ENCODE data around the gene PIM3. TPM values are rescaled to one million over a fixed set of nuclear protein-coding genes. Genes with fewer than 3 reads are reported as not detected.

PIM3 gene
- total and polyA plus RNA-seq, 10 of the 15 experiments (the other 5 are each of a cell fraction or from before 2014, with no cell fraction given) = 0.31 to 60.8 (median 12.4) TPM

GRCh38 chr22:49953027-49953679 is 7.4 kb upstream of the PIM3 start:
- DNase-seq (ENCODE audit: low read depth, low spot score) (no peak), FAIRE-seq (no peak), ATAC-seq (no peak)
- ChIA-PET POLR2A (interaction anchor here (1.8 kb wide), 1 partner anchor 16 kb away, joined by 5 read pairs; no protein-coding TSS in a partner anchor), RAD21 (ENCODE audit: unreplicated experiment) (no interaction called here), CTCF (no interaction called here), SMC1A (ENCODE audit: uncharacterized antibody, unreplicated experiment) (no interaction called here)
- no peaks in the 10 kb centered on the region for H3K79me2 ChIP-seq (ENCODE audit: control insufficient read depth, insufficient read depth, low read length)
- no peaks in the 10 kb centered on the region for H4K20me1 ChIP-seq (ENCODE audit: control insufficient read depth, insufficient read depth)
- no peaks in the 10 kb centered on the region for H3K4me1 ChIP-seq (ENCODE audit: control insufficient read depth, insufficient read depth, low read length)
- H3K9ac ChIP-seq (ENCODE audit: control insufficient read depth, insufficient read depth, low read length) = no peak overlapping the region
- H3K27me3 ChIP-seq (replicated peaks in 1 of 2; ENCODE audit: control insufficient read depth in 2 of 2, insufficient read depth in 2 of 2, low read length in 1 of 2) = no peaks in the 10 kb centered on the region
- H3K9me3 ChIP-seq (replicated peaks; ENCODE audit: control insufficient read depth, insufficient read depth, low read length) = no peaks in the 10 kb centered on the region
- intact Hi-C loops (cut with micrococcal nuclease; ENCODE audit: unreplicated experiment) (no loop called here), in situ Hi-C loops (cut with MboI) (no loop called here)
- no peak overlapping the region for H3K4me2 ChIP-seq (ENCODE audit: control insufficient read depth, insufficient read depth)
- BruUV-seq (replicated peaks) = no TSS peak
- TF ChIP-seq NR2C2 (IDR thresholded peaks at IDR 0.05; ENCODE audit: borderline replicate concordance, control insufficient read depth, insufficient read length, low read depth) (no peak), ZBED1 (IDR thresholded peaks at IDR 0.05; ENCODE audit: borderline replicate concordance) (no peak)
- H2AFZ ChIP-seq (ENCODE audit: control insufficient read depth, low read depth, low read length) = no peak overlapping the region
- no peak overlapping the region for H3K4me3 ChIP-seq
- H3K27ac ChIP-seq (ENCODE audit: control insufficient read depth, insufficient read depth) = no peak overlapping the region
- H3K36me3 ChIP-seq (ENCODE audit: control insufficient read depth in 2 of 2, insufficient read depth in 2 of 2, low read length in 1 of 2) = no peaks in the 10 kb centered on the region
- 46% methylated on average over 15 of the region's 20 CpGs for WGBS (ENCODE audit: insufficient coverage, insufficient replicate concordance, low lambda C conversion rate, missing lambda C conversion rate)

- Histone ChIP-seq H3K4me3 (no peak overlapping the region), H3K4me2 (ENCODE audit: control insufficient read depth, insufficient read depth) (no peak overlapping the region), H2AFZ (ENCODE audit: control insufficient read depth, low read depth, low read length) (no peak overlapping the region), H3K9me3 (replicated peaks; ENCODE audit: control insufficient read depth, insufficient read depth, low read length) (no peaks in the 10 kb centered on the region), H3K27ac (ENCODE audit: control insufficient read depth, insufficient read depth) (no peak overlapping the region), H3K4me1 (ENCODE audit: control insufficient read depth, insufficient read depth, low read length) (no peaks in the 10 kb centered on the region), H3K36me3 (ENCODE audit: control insufficient read depth in 2 of 2, insufficient read depth in 2 of 2, low read length in 1 of 2) (no peaks in the 10 kb centered on the region), H4K20me1 (ENCODE audit: control insufficient read depth, insufficient read depth) (no peaks in the 10 kb centered on the region), H3K79me2 (ENCODE audit: control insufficient read depth, insufficient read depth, low read length) (no peaks in the 10 kb centered on the region), H3K27me3 (replicated peaks in 1 of 2; ENCODE audit: control insufficient read depth in 2 of 2, insufficient read depth in 2 of 2, low read length in 1 of 2) (no peaks in the 10 kb centered on the region), H3K9ac (ENCODE audit: control insufficient read depth, insufficient read depth, low read length) (no peak overlapping the region)
- POLR2A ChIA-PET = no interaction called here
- CTCF ChIA-PET = no interaction called here
- WGBS (ENCODE audit: insufficient coverage, insufficient replicate concordance, low lambda C conversion rate, missing lambda C conversion rate) = 40% methylated on average over 16 of the region's 18 CpGs
- intact Hi-C loops (cut with micrococcal nuclease; ENCODE audit: unreplicated experiment) (no loop called here), in situ Hi-C loops (cut with MboI) (no loop called here)
- SMC1A ChIA-PET (ENCODE audit: uncharacterized antibody, unreplicated experiment) = no interaction called here
- no TSS peak for BruUV-seq (replicated peaks)
- ATAC-seq = no peak
- RAD21 ChIA-PET (ENCODE audit: unreplicated experiment) = no interaction called here
- no peak for FAIRE-seq
- no peak for DNase-seq (ENCODE audit: low read depth, low spot score)
- TF ChIP-seq SPI1 (IDR thresholded peaks at IDR 0.05; ENCODE audit: borderline replicate concordance, insufficient read depth, low read depth, low read length) (no peak), ATF2 (IDR thresholded peaks at IDR 0.05; ENCODE audit: low read length) (no peak), TCF12 (IDR thresholded peaks at IDR 0.05; ENCODE audit: low read depth, low read length) (no peak), SMAD1 (IDR thresholded peaks at IDR 0.05; ENCODE audit: low read depth, partially characterized antibody) (no peak), RB1 (IDR thresholded peaks at IDR 0.05; ENCODE audit: borderline replicate concordance) (no peak), RCOR1 (conservative IDR thresholded peaks at IDR 0.05; ENCODE audit: low read depth, low read length) (no peak), KAT2A (conservative IDR thresholded peaks at IDR 0.05; ENCODE audit: control insufficient read depth, low read depth, low read length) (no peak), BCLAF1 (IDR thresholded peaks at IDR 0.05) (no peak)
Measured at GRCh38 chr22:49953680-49954344, 6.8 kb upstream of the PIM3 start.
